Fibroblast of the aortic adventitia (primary cell): ENCODE measurements around the gene CEACAM16. TPM values are rescaled to one million over a fixed set of nuclear protein-coding genes. Genes with fewer than 3 reads are reported as not detected.
A peak's percentile ranks its signal among the peaks of the same experiment; 100 is the strongest.

Source experiments
- DNase-seq: peaks from one replicate; pipeline ENCODE4 v3.0.0-alpha.2; 2010; ENCODE audit warnings: low read depth
- H3K4me3 ChIP-seq: 2 replicates; pipeline ENCODE4 v1.5.1; 2011; ENCODE audit warnings: low read depth, mild to moderate bottlenecking, control low read depth, low read length, moderate library complexity
- total RNA-seq: library from RNA; depleted of rRNA; stranded (reverse); fragments of >200 nt; gene quantifications from 2 replicates; pipeline ENCODE4 v1.2.3, GENCODE V29; 2012; ENCODE audit warnings: low replicate concordance
- TF ChIP-seq, protein P1 (sequence below): IDR thresholded peaks from 2 replicates; pipeline ENCODE4 v1.5.1; 2011; ENCODE audit warnings: mild to moderate bottlenecking, low read length, control low read depth, inconsistent platforms; ENCODE audit not compliant: insufficient read depth

The CEACAM16 gene
- total RNA-seq, 1 donor, result not detected

DNA sequence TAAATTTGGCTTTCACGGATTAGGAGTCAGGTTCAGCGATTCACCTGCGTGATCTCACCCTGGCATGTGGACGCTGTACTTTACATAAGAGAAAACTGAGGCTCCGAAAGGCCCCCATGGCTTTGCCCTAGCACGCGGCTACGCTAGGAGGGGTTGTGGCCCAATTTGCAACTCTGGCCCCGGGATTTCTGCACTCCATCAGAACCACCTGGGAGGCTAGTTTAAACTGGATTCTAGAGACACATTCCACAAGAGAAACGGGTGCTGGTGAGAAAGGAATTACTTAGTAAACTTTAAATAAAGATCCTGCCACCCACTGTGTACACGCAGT lies 55.8 kb downstream of the CEACAM16 start:
- H3K4me3 ChIP-seq, result peak overlapping the region; percentile 47
- no peak for DNase-seq
- TF ChIP-seq, protein P1, sequence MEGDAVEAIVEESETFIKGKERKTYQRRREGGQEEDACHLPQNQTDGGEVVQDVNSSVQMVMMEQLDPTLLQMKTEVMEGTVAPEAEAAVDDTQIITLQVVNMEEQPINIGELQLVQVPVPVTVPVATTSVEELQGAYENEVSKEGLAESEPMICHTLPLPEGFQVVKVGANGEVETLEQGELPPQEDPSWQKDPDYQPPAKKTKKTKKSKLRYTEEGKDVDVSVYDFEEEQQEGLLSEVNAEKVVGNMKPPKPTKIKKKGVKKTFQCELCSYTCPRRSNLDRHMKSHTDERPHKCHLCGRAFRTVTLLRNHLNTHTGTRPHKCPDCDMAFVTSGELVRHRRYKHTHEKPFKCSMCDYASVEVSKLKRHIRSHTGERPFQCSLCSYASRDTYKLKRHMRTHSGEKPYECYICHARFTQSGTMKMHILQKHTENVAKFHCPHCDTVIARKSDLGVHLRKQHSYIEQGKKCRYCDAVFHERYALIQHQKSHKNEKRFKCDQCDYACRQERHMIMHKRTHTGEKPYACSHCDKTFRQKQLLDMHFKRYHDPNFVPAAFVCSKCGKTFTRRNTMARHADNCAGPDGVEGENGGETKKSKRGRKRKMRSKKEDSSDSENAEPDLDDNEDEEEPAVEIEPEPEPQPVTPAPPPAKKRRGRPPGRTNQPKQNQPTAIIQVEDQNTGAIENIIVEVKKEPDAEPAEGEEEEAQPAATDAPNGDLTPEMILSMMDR, result no peak

DNA sequence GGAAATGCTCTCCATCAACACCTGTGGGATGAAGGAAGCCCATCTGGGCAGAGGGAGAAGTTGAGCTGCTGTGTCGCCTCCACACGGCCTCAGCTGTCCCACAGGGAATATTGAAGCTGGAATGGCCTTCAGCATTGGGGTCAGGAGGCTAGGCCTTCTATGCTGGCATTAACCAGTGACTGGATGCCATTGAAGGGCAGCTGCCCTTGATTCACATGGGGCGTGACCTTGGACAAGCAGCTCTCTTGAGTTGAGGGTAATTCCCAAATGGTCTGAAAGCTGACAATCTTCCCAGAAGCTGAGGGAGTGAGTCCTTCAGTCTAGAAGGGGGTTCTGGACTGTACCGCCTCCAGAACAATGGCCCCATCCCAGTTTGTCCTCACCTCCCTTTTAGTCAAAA lies 56.3 kb downstream of the CEACAM16 start:
- TF ChIP-seq, protein P1, result no peak
- no peak for DNase-seq
- H3K4me3 ChIP-seq, result peak overlapping the region; percentile 28

DNA sequence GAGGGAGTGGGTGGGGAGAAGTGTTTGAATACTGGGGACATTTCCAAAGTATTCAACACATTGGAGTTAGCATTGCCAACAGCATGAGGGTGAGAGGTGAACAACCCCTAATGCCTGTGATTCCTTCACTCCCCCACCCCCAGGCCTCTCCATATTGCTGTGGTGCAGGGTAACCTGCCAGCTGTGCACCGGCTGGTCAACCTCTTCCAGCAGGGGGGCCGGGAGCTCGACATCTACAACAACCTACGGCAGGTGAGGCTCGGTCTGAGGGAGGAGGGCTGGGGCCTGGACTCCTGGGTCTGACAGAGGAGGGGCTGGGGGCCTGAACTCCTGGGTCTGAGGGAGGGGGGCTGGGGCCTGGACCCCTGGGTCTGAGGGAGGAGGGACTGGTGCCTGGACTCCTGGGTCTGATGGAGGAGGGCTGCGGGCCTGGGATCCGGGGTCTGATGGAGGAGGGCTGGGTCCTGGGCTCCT lies 57.2 kb downstream of the CEACAM16 start:
- no peak for DNase-seq
- TF ChIP-seq, protein P1, result no peak
- H3K4me3 ChIP-seq, result no peak overlapping the region

DNA sequence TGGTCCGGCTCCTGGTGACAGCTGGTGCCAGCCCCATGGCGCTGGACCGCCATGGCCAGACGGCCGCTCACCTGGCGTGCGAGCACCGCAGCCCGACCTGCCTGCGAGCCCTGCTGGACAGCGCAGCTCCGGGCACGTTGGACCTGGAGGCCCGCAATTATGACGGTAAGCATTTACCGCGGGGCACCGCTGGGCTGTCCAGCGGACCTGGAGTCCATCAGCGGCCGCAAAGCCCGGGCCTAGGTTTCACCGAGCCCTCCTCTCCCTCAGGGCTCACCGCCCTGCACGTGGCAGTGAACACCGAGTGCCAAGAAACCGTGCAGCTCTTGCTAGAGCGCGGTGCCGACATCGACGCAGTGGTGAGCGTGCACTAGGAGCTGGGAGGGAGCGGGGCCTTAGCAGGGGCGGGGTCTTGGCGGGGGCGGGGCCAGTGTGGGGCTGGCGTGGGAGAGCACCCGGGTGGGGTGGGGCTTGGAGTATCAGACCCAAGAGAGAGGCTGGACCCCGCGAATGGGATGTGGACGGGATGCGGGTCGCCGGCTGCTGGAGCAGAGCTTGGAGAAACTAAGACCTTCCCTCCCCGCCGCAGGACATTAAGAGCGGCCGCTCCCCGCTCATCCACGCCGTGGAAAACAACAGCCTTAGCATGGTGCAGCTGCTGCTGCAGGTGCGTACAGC lies 58.2 kb downstream of the CEACAM16 start:
- DNase-seq, result peak; percentile 88
- TF ChIP-seq, protein P1, result no peak
- H3K4me3 ChIP-seq, result peak overlapping the region; percentile 64

DNA sequence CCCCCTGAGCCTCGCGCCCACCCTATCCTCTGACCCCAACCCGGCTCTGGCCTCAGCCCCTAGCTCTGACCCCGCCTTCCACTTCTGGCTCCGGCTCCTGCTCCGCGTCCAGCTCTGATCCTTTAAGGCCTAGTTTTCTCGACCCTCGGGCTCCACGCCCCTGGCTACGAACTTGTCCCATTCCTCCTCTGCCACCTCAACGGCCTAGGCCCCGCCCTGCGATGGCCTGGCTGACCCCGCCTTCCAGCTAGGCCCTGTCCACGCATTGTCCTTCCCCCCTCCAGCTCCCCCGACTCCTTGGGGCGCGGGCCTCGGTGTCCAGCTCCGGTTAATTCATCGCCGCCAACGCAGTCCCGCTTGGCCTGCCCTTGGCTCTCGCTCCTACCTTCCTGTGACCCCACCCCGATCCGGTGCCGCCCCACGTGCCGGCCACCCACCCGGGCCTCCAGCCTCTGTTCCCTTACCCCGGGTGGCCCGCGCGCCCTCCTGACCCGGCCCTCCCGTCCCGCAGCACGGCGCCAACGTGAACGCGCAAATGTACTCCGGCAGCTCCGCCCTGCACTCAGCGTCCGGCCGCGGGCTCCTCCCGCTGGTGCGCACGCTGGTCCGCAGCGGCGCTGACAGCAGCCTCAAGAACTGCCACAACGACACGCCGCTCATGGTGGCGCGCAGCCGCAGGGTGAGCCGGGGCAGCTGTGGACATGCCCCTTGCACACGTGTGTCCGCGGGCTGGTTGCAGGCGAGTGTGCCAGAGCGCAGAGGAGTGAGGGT lies 59.0 kb downstream of the CEACAM16 start:
- H3K4me3 ChIP-seq, result peak overlapping the region; percentile 64
- TF ChIP-seq, protein P1, result peak; percentile 12
- peak; percentile 58 for DNase-seq

DNA sequence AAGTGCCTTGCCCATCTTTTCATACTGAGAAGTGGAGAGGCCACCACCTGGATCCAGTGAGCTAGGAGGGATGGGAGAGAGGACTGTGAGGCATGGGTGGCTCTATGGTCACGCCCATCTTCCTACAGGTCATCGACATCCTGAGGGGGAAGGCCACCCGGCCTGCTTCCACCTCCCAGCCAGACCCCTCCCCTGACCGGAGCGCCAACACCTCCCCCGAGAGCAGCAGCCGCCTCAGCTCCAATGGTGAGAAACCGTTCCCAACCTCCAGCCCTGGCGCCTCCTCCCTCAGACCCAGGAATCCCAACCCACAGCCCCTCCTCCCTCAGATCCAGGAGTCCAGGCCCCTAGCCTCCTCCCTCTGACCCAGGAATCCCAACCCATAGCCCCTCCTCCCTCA lies 59.6 kb downstream of the CEACAM16 start:
- no peak for DNase-seq
- TF ChIP-seq, protein P1, result no peak
- H3K4me3 ChIP-seq, result peak overlapping the region; percentile 64
